Tongue (tissue), 2 donors: ENCODE data around the gene PRR5. TPM values are rescaled to one million over a fixed set of nuclear protein-coding genes. Genes with fewer than 3 reads are reported as not detected.
A peak's percentile ranks its signal among the peaks of the same experiment; 100 is the strongest.
"Not testable (repeated sequence)": the region's sequence is repeated elsewhere in the genome, so short reads cannot be mapped to it uniquely, and the experiment has no call there.

Source experiments
- DNase-seq: peaks from one replicate; pipeline ENCODE4 v3.0.0-alpha.2; 2015
- total RNA-seq: library from RNA; depleted of rRNA; stranded (reverse); fragments of >200 nt; gene quantifications from one replicate; pipeline ENCODE4 v1.2.3, GENCODE V29; 2014

PRR5 gene
- total RNA-seq, 1 donor from 2014 or later, result 16.3 TPM

- DNase-seq, result no peak
Observed at GRCh38 chr22:44673406-44673805, 28.6 kb upstream of the PRR5 start.

GRCh38 chr22:44676066-44676440 lies 26.0 kb upstream of the PRR5 start:
- not testable (repeated sequence) for DNase-seq

- DNase-seq, result no peak
Observed at GRCh38 chr22:44676441-44677352, 25.3 kb upstream of the PRR5 start.

GRCh38 chr22:44677353-44677840 lies 24.6 kb upstream of the PRR5 start:
- no peak for DNase-seq

GRCh38 chr22:44677871-44678555 lies 24.0 kb upstream of the PRR5 start:
- no peak for DNase-seq

GRCh38 chr22:44678556-44679305 lies 23.3 kb upstream of the PRR5 start:
- DNase-seq, result no peak

- not testable (repeated sequence) for DNase-seq
Observed at GRCh38 chr22:44679306-44679647, 22.7 kb upstream of the PRR5 start.

GRCh38 chr22:44680058-44680457 lies 21.9 kb upstream of the PRR5 start:
- no peak for DNase-seq

GRCh38 chr22:44680481-44680894 lies 21.5 kb upstream of the PRR5 start:
- DNase-seq, result no peak

GRCh38 chr22:44682556-44683168 lies 19.3 kb upstream of the PRR5 start:
- DNase-seq, result no peak

- no peak for DNase-seq
Observed at GRCh38 chr22:44683237-44683636, 18.8 kb upstream of the PRR5 start.

GRCh38 chr22:44683881-44684280 lies 18.1 kb upstream of the PRR5 start:
- DNase-seq, result no peak

GRCh38 chr22:44684506-44685383 lies 17.3 kb upstream of the PRR5 start:
- peak; percentile 87 for DNase-seq

- DNase-seq, result no peak
Observed at GRCh38 chr22:44685384-44686056, 16.5 kb upstream of the PRR5 start.

GRCh38 chr22:44686873-44687600 lies 15.0 kb upstream of the PRR5 start:
- no peak for DNase-seq

GRCh38 chr22:44689173-44689572 lies 12.8 kb upstream of the PRR5 start:
- no peak for DNase-seq

GRCh38 chr22:44689915-44690524 lies 12.0 kb upstream of the PRR5 start:
- no peak for DNase-seq

- no peak for DNase-seq
Observed at GRCh38 chr22:44691796-44692661, 10.0 kb upstream of the PRR5 start.

- DNase-seq, result no peak
Observed at GRCh38 chr22:44692662-44693007, 9.4 kb upstream of the PRR5 start.
